ENCODE data around the gene LY6G5C.

Gene LY6G5C, protein sequence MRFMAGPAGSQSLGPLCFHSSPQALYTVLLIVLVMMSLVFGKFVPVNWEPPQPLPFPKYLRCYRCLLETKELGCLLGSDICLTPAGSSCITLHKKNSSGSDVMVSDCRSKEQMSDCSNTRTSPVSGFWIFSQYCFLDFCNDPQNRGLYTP

DNA sequence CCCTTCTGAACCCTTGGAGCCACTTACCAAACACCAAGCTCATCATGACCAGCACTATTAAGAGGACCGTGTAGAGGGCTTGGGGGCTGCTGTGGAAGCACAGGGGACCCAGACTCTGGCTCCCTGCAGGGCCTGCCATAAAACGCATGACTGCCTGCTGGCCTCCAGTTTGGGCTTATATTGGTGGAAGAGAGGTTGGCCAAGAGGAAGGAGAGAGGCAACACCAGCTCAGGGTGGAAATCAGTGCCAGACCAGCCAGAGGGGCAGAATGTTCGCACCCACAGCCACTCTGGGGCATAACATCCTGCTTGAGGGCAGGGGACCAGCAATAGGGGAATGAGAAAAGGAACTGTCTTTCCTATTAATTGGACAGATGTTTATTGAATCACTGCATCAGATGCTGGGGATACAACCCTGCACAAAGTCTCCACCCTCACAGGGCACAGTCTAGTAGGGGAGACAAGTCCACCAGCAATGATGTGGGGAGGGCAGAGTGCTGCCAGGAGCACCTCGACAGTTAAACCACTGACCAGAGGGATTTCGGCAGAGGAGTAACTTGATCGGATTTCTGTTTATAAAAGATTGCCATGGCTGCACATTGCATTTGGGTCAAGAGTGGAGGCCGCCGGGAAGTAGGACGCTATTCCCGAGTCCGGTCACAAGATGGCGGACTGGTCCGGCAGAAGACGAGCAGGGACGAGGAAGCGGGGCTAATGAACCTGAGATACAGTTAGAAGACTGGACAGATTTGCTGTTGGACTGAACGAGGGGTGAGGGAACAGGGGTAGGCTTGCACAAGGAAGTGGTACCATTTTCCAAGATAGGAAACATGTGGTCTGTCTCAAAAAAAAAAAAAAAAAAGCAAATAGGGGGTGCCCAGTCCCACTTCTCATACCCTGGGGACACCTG, at the start of gene LY6G5C:
LY6G5C (minus strand) TSS at position 842 of the 909 bp plus-strand sequence; CDS start at position 148, 694 bp downstream.
- peak; percentile 65 for DNase-seq

DNA sequence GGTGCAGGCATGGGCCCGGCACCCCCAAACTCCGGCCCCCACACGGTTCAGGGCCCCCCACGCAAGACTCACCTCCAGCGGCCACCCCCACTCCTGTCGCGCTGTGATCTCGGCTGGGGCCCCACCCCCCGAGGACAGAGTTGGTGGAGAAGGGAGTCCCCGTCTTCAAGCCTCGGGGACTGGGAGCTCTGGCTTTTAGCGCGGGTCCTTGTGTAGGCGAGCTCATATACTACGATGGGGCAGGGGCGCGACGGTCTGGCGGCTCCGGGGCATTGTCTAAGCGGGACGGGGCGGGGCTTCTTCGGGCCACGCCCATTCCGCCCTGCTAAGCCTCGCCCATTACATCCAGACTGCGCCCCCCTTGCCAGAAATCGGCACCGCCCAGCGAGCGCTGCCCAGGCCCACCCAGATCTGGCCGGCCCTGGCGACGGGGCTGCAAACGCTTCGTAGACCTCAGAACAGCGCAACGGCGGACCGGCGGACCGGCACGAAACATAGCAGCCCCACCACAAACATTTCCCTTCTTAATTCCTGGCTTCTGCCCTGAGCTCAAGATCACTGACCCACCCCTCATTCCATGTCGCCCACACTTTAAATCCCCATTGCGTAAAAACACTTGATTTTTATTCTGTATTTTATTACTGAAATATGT, 49.2 kb upstream of the LY6G5C start:
- no peak for DNase-seq

DNA sequence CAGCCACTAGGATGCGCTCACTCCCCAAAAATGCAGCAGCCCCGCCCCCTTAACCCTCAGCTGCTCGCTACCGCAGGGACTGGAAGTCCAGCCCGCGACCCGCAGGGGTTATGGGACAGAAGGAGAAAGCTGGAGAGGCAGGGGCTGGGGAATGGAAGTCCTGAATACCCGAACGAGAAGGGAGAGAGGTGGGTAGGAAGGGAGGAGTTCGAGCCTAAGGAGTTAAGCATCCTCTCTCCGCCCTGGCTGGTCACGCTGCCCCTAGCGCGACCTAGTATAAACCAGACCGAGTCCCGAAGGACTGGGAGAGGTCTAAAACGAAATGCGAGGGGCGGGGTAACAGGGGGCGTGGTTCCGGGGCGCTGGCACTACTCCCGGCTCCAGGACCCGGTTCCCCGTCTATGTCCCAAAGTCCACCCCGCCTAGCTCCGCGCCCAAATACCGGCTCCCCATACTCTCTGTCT, 48.7 kb upstream of the LY6G5C start:
- DNase-seq = peak; percentile 33

DNA sequence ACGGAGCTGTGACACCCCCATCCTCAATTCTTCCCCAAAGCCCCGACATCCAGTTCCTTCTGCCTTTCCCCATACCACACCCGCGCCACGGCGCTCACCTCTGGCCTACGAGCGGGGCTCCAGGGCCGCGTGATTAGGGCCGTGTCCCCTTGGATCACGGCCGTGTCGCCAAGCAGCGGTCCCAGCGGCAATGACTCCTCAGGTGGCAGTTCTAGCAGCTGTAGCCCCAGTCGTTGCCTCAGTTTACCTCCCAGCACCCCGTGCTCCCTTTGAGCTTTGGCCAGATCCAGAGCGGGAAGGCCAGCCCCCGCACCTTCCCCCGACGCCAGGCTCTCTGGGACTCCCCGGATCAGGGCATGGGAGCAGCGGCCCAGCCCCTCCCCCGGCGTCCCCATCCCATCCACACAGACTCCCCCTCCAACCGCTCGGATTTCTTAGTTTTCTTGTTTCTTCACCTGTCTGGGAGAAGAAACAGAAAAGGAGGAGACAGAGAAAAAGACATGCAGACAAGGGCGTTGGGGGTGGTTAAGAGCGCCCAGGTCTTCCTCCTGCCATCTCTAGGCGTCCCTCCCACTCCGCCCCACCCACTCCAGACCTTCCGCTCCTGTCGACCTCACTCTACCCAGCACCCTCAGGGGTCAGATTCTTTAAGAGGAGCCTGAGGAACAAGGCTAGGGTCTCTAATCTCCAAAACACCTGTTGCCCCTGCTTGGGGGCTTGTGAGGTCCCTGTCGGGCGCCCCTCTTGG, 48.1 kb upstream of the LY6G5C start, which contains the start of gene DDAH2:
DDAH2 (minus strand) TSS at position 533 of the 748 bp plus-strand sequence; CDS start at position 395, 138 bp downstream.
- no peak for DNase-seq

DNA sequence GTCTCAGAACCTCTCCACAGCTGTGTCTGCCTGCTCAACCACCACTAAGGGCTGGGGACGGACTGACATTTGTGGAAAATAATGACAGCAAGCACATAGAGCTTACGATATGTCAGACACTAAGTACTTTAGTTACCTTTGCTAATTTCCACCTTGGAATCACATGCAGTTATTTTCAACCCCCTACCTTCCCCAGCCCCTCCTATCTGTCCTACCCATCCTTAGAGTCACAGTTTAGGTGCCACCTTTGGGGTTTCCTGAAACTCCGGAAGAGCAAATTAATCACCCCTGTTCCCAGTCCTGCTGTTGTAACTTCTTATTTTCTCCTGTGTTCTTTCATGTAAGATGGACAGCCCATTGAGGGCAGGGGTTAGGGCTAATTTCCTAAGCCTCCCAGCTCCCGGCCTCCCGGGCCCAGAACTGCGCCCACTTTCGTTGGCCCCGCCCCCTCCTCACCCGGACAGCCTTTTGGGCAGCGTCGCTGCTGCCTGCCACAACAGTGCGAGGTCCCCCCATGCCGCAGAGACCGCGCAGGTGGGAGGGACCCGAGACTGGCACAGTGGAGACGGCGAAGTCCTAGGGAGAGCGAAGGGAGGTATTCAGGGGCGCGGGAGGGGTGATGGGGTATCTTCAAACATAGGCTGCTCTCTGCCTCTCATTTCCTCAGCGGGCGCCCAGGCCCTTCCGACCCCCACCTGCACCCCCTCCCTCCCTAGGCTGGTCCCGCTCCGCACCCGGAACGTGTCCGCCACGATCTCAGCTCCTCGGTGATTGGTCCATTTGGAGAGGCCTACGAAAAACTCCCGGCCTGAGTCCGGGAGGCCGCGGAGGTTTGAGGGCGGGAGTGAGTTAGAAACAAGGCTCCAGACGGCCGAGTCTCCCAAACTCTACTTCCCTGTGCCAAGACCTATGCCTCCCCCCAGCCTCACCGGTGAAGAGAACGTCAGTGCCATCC, 47.1 kb upstream of the LY6G5C start:
- DNase-seq = peak; percentile 87

DNA sequence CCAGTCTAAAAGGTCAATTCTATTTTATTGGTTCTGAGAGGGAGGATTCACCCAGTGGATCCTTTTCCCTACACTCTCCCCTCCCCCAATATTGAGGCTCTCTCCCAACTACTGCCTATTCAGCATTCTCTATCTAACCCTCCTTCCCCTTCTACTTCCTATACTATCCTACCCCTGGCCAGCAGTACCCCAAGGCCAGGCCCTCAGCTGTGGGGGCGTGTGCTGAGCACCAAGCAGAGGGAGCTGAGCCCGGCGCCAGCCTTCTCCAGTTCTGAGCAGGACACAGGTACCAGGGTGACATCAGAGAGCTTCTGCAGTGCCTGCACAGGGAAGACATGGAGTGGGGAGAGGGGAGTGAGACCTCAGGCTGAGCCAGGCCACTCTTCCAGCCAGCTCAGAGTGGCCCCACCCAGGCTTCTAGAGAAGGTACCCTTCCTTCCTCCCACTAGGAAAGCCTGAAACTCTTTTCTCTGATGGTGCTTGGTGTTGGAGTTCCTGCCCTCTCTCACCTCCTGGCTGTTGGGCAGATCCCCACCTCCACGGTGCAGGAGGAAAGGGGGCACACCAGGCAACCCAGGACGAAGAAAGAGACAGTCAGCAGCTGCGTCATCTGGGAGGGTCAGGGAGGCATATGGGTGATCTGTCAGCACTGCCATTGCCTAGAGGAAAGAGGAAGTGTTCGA, 46.3 kb upstream of the LY6G5C start:
- no peak for DNase-seq

DNA sequence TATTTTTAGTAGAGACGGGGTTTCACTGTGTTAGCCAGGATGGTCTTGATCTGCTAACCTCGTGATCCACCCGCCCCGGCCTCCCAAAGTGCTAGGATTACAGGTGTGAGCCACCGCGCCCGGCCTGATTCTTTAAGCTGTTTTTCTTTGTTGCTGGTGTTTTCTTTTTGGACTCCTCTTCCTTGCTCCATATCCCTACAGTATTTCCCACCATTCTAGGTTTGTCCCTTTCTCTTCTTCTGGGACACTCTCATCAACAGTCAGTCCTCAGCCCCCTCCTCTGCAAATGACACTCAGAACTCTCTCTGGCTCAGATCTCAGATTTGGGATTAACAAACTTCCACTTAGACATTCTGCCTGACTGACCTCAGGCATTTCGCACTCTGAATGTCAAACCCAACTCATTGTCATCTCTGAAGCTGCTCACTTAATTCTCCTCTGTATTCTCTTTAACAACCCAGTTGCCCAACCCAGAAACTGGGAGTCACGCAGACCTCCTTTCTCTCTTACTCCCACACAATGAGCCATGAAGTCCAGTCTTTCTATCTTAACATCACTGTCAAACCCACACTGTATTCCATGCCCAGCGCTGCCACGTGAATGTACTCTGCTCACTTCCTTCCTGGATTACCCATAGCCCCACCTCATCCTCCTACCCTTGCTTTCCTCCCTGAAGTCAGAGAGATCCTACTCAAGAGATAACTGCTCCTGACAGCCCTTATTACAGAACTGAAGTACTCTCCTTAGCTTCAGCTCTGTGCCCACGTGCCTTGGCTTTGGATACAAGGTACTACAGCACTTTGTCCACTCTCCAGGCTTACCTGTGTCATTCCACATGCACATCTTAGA, 44.9 kb upstream of the LY6G5C start:
- DNase-seq = peak; percentile 83

DNA sequence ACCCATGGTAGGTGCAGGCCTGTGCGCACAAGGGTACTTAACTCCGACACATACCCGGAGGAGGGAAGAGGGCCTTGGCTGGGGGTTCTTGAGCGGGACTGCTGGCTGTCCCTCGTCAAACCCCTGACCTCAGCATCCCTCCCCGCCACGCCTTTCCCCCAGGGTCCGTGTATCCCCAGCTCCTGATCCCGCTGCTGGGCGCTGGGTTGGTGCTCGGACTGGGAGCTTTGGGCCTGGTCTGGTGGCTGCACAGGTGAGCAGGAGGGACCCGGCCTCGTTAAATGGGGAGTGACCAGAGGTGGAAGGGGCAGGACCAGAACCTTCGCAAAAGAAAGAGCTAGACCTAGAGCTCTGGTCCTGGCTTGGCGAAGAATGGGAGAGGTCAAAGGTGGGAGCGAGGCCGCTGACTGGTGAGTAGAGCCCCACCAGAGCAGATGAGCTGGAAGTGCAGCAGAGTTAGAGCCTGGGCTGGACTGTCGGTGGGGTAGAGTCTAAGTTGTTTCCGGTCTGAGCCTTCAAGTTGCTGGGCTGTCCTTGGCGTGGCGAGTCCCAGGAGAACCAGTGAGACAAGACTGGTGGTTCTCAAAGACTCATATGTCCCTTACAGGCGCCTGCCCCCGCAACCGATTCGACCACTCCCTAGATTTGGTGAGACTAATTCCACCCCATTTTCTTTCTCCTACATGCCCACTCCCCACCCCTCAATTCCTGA, 43.3 kb upstream of the LY6G5C start:
- no peak for DNase-seq

DNA sequence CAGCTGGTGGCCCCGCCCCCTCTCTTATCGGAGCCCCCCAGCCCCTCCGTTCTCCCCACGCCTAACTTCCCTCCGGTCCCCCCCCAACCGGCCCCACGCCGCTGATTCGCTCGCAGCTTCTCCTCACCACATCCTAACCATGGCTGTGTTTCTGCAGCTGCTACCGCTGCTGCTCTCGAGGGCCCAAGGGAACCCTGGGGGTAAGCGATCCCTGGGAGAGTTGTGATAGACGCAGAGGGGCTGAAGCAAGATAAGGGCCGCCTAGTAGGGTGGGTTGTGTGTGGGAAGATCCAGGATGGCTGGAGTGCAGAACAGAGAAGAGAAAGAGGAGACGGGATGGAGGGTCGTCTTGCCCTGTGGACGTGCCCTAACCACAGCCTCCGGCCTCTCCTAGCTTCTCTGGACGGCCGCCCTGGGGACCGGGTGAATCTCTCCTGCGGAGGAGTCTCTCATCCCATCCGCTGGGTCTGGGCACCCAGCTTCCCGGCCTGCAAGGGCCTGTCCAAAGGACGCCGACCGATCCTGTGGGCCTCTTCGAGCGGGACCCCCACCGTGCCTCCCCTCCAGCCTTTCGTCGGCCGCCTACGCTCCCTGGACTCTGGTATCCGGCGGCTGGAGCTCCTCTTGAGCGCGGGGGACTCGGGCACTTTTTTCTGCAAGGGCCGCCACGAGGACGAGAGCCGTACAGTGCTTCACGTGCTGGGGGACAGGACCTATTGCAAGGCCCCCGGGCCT, 42.5 kb upstream of the LY6G5C start, which contains the start of gene MPIG6B:
MPIG6B (plus strand) TSS at position 129 of the 735 bp plus-strand sequence; CDS start at position 140, 11 bp downstream.
- DNase-seq = peak; percentile 15

DNA sequence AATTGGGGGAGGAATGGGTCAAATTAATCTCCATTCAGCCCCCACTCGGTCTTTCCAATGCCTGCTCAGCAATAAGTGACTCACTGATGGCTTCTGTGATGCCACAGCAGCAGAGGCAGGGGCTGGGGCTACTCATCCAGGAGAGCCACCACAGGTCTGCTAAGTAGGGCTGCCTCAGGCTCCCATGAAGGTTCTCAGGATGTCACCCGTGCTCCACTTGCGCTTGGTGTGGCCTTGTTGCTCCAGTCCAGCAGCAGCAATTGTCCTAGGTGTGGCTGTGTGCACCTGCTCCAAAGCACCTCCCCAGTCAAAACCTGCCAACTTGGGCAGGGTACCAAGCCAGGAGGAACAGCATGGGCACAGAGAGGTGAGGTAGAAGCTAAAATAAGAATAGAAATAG, 41.3 kb upstream of the LY6G5C start:
- no peak for DNase-seq

DNA sequence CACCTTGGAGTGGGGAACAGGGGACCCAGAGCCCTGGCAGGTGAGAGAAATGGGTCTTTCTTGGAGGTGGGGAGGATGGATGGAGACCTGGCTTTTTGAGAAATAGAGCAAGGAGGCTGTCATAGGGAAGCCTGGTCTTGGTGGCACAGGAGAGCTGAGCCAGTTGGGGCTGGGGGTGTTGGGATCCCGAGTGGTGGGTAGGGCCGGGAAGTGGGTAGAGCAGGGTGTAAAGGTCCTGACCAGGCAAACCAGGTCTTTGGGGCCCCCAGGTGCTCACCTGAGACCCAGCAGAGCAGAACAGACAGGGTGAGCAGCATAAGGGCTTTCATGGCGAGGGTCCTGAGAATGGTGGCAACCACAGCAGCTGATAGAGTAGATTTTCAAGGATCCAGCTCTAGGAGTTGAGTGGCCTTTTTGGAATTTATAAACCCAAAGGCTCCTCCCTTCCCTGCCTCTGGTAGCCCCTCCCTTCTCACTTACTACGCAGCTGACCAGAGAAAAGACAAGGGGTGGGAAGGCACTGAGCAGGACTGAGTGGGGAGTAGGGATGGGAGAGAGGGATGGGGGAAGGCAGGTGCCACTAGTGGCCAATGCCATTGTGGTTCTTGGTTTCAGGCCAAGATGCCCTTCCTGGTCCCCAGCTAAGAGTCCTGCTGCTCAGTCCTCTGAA, 40.6 kb upstream of the LY6G5C start, which contains the start of gene LY6G6C:
LY6G6C (minus strand) TSS at position 396 of the 670 bp plus-strand sequence; CDS start at position 329, 67 bp downstream.
- DNase-seq = no peak

DNA sequence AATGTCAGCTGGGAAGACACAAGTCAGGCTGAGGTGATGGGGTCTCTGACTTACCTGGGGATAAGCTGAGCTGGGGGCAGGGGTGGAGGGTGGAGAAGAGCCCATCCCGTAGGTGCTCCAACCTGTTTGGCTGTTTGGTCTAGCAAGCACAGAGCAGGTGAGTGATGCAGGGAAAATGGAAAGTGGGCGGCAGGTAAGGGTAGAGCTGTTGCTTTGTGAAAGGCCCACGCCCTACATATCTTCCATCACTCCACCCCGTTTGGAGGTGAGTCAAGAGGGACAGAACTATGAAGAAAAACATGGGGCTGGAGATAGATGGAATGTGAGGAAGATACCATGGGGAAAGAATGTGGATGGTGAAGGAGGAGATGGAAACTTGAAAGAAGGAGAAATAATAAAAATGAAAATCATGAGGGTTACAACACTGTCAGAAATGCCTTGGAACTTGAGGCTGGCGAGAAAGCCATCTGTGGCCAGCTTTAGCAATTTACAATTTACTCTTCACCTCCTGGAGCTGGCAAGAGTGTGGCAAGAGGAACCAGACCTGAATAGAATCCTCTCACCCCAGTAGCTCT, 39.4 kb upstream of the LY6G5C start:
- DNase-seq = no peak

DNA sequence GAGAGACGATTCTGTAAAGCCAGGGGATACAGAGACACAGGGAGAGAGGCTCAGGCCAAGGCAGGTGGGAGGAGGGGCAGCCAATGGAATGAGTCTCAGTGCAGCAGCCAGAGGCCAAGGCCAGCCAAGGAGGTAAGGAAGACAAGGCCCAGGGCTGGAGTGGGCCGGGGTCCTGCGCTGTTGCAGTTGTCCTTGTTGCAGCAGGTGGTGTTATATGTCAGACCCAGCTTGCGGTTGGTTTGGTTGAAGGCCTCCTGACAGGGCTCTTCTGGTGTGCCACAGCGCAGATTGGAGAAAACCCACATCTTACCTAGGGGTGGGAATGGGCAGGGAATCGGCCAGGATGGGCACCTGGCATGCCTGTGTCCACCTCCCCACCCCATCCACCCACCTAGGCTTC, 38.1 kb upstream of the LY6G5C start:
- DNase-seq = no peak

DNA sequence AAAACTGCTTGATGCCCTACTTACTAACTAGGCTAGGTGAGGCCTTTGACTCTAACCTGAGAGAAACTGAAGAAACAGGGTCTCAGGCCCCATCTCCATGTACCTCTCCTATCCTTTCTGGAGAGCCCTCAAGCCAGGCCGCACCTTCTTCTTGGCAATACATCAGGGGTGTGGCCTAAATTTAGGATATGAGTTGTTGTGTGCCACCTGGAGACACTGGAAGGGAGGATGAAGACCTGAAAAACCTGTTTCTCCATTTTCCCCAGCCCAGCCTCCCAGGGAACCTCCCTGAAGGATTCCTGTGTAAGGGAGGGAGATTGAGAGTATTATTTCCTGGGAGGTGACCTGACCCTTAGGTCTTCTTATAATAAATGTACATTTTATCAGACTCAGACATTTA, 37.4 kb upstream of the LY6G5C start:
- DNase-seq = no peak

DNA sequence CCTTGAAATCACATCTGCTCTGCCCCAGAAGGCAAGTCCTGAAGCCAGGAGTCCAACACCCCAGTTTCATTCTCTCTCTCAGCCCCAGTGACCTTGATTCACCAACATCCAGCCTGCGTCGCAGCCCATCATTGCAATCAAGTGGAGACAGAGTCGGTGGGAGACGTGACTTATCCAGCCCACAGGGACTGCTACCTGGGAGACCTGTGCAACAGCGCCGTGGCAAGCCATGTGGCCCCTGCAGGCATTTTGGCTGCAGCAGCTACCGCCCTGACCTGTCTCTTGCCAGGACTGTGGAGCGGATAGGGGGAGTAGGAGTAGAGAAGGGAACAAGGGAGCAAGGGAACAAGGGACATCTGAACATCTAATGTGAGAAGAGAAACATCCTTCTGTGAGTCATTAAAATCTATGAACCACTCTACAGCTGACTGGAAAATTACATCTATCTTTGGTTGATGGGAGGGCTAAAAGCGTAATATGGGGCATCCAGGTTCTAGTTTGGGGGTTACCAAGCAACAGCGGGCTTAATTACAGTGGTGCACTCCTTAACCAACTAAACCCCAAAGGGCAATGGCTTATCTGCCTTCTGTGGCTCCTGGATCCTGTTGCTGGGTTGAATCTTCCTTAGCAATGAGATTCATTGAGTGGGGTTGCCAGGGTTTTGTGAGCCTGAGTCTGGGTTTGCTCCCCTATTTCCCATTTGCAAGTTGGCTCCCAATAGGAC, 36.8 kb upstream of the LY6G5C start:
- DNase-seq = no peak

All from GF-D8 (cell line).